CD4-positive, alpha-beta T cell treated with Interleukin-6 for 4 hours (primary cell): ENCODE measurements around the gene PTBP1.
"Not testable (repeated sequence)": the region's sequence is repeated elsewhere in the genome, so short reads cannot be mapped to it uniquely, and the experiment has no call there.

Experiments used
- DNase-seq: peaks from one replicate; pipeline ENCODE4 v3.0.0-alpha.2; 2020; ENCODE audit warnings: mixed read lengths

The PTBP1 gene

DNA sequence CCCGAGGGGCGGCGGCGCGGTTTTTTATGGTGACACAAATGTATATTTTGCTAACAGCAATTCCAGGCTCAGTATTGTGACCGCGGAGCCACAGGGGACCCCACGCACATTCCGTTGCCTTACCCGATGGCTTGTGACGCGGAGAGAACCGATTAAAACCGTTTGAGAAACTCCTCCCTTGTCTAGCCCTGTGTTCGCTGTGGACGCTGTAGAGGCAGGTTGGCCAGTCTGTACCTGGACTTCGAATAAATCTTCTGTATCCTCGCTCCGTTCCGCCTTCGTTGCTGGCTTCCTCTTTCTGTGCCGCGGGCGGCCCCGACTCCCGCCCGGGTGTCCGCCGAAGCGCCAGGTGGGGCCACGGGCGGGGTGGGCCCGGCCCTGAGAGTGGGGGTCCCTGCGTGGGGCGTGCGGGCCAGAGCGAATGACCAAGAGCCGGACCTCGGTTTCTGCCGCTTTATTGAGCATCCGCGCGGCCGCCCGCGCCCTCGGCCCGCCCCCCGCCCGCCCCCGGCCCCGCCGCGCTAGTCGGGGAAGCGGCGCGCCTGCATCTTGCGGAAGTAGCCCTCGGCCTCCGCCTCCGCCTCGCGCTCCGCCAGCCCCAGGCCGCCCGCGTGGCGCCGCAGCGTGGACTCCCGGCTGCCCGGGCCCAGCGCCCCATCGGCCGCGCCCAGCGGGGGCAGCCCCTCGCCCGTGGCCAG lies 14.9 kb downstream of the PTBP1 start:
- no peak for DNase-seq

DNA sequence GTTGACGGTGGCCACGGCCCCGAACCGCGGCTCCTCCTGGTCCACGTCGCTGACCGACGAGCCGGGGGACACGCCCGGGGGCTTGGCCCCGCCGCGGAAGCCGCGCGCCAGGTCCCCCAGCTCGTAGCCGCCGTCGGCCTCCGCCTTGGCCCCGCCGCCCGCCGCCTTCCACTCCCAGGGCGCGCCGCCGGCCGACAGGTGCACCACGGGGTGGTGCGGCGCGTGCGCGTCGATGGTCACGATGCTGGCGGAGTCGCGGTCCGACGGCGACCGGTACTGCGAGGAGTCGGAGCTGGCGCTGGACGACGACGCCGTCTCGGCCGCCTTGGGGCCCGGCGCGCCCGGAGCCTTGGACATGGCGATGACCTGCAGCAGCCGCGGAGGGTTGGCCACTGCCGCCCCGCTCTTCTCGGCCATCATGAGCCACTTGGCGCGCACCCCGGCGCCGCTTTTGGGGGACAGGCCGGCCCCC lies 15.5 kb downstream of the PTBP1 start:
- DNase-seq = no peak

DNA sequence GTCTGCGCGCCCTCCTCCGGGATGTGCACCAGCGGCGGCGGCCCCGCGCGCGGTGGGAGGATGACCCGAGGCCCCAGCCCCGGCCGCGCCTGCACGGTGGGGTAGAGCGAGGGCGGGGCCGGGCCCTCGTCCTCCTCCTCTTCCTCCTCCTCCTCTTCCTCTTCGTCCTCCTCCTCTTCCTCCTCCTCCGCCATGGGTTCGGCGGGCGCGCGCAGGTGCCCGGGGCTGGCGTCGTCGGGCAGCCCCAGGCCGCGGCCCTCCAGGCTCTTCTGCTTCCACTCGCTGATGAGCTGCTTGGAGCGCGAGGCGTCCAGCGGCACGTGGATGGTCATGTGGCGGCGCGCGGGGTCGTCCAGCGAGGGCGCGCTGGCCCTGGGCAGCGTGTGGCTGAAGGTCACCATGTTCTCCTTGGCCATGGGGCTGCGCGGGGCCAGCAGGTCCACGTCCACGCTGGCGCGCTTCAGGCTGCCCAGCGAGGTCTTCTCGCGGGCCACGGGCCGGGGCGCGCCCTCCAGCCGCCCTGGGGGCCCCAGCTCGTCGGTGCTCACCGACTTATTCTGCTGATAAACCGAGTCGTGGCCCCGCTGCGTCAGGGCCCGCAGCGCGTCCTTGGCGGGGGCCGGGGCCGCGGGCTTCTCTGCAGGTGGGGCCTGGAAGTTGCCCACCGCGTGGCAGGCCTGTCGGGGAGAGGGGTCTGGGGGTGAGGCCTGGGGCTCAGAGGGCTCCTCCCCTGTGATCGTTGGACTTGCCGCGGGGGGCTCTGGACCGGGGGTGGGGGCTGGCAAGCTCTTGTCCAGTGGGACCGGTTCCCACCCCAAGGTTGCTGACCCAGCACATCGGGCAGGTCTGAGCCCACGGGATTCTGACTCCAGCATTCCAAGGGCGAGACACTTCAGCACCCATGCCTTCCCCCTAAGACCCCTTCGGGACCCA lies 16.2 kb downstream of the PTBP1 start:
- DNase-seq = no peak

DNA sequence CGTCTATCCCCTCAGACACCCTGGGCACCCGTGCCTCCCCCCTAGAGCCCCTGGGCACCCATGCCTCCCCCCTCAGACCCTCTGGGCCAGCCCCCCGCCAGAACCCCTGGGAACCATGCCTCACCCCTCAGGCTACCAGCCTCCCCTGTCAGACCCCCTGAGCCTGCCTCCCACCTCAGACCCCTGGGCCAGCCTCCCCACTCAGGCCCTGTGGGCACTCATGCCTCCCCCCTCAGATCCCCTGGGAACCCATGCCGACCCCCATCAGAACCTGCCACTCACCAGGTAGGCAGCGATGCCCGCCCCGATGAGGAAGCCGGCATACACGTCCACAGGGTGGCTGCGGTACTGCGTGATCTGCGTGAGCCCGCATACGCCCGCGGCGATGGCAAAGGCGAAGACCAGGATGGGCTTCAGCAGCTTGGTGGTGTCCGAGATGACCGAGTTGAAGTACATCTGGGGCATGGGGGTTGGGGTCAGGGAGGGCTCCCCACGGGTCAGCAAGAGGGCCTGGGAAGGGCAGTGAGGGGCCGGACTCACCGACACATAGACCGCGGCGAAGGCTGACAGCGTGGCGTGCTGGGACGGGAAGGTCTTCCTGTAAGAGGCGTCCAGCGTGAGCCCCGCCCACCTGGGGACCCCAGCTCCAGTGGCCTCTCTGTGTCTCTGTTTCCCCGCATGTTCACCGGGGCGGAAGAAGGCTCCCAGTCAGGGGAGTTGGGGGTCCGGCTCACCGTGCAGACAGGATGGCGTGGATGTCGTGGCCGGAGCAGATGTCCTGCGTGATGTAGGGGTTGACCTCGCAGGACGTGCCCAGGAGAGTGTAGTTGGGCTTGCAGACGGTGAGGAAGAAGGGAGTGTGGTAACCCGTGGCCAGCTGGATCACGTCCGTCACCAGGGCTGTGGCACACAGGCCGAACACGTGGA lies 17.2 kb downstream of the PTBP1 start:
- no peak for DNase-seq

DNA sequence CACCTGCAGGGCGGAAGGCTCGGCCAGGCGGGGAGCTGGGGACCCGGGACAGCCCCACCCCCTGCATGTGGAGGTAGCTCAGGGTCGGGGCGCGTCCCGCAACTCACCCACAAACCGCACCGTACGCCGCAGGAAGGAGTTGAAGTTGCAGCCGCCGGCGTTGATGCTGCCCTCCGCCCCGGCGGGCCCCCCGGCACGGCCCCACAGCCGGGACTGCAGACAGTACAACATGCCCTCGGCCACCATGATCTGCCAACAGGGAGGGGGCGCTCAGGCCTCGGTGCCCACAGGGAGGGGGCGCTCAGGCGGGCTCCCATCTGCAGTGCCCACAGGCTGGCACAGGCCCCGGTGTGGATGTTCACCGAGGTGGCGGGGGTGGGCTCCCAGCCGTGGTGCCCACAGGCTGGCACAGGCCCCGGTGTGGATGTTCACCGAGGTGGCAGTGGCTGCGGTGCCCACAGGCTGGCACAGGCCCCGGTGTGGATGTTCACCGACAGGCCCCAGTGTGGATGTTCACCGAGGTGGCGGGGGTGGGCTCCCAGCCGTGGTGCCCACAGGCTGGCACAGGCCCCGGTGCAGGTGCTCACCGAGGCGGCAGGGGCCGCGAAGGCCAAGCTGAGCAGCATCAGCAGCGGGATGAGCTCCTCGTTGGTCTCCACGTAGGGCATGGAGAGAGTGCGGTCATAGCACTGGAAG lies 18.0 kb downstream of the PTBP1 start:
- DNase-seq = no peak

DNA sequence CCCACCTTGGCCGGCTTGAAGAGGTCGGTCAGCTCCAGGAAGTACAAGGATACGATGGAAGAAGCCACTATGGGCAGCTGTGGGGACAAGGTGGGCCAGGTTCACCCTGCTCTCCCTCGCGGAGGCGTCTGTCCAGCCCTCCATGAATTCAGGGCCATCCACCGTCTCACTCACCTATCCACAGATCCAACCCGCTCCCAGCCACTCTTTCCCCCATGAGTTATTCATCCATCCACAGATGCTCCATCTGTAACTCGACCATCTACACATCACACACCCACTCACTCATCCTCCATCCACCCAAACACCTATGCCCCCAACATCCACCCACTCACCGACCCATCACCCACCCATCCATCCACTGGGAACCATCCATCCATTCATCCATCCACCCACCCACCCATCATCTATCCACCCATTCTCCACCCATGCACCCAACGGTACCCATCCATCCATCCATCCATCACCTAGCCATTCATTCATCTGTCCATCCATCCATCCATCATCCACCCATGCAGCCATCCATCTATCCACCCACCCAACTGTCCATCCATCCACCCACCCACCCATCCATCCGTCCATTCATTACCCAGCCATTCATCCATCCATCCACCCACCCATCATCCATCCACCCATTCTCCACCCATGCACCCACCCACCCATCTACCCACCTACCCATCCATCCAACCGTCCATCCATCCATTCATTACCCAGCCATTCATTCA lies 18.7 kb downstream of the PTBP1 start:
- DNase-seq = no peak

DNA sequence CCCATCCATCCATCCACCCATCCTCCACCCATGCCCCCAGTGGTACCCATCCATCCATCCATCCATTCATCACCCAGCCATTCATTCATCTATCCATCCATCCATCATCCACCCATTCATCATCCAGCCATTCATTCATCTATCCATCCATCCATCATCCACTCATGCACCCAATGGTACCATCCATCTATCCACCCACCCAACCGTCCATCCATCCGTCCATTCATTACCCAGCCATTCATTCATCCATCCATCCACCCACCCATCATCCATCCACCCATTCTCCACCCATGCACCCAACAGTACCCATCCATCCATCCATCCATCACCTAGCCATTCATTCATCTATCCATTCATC lies 19.2 kb downstream of the PTBP1 start:
- no peak for DNase-seq

DNA sequence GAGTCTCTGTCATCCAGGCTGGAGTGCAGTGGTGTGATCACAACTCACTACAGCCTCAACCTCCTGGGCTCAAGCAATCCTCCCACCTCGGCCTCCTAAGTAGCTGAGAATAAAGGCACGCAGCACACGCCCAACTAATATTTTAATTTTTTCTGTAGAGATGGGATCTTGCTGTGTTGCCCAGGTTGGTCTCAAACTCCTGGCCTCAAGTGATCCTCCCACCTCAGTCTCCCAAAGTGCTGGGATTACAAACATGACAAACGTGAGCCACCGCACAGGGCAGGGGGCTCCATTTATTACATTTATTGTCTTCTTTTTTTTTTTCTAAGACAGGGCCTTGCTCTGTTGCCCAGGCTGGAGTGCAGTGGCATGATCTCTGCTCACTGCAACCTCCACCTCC lies 23.0 kb downstream of the PTBP1 start:
- not testable (repeated sequence) for DNase-seq

DNA sequence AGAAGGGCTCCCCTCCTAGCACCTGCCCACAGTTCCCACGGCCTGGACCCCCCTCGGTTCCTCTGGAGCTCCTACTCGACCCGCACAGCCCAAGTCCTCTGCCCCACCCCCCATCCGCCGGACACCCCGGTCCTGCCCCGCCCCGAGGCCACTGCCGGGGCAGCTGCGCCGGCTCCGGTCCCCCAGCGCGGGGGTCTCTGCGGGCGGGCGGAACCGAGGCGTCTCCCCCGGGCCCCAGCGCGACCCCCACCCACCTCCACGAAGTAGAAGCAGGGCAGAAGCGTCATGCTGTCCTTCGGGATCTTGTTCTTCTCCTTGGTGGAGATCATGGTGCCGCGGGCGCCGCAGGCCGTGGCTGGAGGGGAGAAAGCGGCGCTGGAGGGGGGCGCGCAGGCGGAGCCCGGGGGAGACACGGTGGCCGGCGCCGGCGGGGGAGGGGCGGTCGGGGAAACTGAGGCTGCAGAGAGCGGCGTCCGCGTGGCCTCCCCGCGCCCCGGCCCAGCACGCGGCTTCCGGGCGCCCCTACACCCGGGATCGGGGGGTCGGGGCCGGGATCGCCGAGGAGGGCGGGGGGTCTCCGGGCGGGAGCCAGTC lies 24.1 kb downstream of the PTBP1 start:
- no peak for DNase-seq

DNA sequence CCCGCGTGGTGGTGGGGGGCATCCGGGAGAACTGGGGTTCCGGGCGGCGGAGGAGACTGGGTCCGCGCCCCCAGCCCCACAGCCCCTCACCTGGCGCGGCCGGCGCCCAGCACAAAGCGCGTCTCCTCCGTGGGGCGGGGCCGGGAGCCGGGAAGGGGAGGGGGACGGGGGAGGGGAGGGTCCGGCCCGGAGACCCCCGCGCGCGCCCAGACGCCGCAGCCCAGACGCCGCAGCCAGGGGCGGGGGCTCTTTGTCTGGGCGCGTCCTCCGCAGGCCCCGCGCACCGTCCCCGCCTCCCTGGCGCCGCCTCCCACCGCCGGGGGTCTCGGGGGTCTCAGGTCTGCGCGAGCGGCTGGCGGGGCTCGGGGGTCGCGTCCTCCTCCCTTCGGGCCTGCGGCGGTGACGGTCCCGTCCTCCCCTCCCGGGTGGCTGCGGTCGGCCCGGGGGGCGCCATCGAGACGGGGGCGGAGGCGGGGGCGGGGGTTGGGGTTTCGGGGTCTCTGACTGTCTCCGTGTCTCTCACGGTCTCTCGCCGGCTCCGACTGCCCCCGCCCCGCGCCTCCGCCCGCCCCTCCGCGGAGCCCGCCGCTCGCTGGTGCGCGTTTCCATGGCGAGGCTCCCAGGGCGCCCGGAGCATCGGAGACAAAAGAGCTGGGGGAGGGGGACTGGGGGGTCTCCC lies 24.7 kb downstream of the PTBP1 start, which contains the start of gene PLPPR3:
Gene PLPPR3, minus strand, starts transcription at position 131 of the 679 bp plus-strand sequence. CDS start 396 bp downstream, outside the sequence.
- DNase-seq = no peak

DNA sequence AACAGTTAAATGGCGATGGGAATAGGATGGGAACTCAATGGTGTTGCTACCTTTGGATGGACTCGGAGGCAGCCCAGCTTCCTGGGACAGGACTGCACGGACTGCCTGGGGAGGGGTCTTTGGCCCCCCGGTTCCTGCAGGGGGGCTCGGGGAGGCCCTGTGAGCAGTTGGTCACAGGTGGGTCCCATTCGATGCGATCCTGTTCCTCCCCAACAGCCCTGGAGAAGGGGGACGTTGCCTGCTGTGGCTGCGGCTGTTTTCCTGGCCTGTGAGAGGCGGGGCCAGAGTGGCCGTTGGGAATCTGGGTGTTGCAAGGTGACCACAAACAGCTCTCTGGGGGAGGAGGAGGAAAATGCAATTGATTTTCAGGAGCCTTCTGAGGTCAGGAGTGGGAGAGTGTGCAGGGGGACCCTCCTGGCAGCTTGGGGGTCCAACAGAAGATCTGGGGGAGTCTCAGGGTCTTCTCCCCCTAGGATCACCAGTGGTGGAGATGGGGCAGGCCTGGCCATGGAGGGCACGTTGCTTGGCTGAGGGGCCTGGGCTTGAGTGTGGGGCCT lies 26.4 kb downstream of the PTBP1 start:
- DNase-seq = no peak

DNA sequence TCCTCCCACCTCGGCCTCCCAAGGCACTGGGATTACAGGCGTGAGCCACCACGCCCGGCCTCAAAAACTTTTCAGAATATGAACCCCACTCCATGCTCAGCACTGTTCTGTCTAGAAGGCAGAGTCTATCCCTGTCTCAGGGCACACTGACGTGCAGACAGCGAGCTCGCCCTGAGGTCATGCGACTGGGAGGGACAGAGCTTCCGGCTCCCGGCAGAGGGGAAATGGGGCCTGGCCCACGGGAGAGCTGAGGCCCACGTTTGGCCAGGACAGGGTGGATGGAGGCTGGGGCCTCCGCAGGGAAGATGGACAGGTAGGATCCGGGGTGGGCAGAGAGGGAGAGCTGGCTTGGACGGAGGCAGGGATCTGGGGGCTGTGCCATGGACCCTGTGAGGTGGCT lies 27.6 kb downstream of the PTBP1 start:
- no peak for DNase-seq

DNA sequence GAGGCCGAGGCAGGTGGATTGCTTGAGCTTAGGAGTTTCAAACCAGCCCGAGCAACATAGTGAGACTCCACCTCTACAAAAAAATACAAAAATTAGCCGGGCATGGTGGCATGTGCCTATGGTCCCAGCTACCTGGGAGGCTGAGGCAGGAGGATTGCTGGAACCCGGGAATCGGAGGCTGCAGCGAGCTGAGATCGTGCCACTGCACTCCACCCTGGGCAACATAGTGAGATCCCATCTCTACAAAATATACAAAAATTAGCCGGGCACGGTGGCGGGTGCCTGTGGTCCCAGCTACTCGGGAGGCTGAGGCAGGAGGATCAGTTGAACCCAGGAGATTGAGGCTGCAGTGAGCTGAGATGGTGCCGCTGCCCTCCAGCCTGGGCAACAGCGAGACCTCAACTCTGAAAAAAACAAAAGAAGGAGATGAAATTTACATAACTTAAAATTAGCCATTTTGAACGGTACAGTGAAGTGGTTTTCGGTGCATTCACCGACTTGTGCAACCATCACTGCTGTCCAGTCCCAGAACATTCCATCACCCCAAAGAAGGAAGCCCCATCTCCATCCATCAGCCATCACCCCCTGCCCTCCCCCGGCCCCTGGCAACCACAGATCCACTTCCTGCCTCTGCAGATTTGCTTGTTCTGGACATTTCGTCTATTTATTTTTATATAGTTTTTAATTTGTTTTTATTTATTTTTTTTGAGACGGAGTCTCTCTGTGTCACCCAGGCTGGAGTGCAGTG lies 28.8 kb downstream of the PTBP1 start:
- DNase-seq = no peak

DNA sequence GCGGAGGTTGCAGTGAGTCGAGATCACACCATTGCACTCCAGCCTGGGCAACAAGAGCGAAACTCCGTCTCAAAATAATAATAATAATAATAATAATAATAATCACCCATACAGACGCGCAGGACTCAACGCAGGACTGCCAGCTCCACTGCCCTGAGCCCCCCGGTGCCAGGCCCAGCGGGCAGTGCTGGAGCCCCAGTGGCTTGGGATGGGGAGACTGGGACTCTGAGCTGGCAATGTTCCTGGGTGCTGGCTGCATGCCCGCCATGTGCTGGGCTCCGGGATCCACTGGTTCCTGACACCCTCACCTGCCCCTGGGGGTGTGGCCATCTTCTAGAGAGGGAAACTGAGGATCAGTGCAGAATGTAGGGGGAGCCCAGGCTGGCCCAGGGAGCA lies 30.1 kb downstream of the PTBP1 start:
- no peak for DNase-seq

DNA sequence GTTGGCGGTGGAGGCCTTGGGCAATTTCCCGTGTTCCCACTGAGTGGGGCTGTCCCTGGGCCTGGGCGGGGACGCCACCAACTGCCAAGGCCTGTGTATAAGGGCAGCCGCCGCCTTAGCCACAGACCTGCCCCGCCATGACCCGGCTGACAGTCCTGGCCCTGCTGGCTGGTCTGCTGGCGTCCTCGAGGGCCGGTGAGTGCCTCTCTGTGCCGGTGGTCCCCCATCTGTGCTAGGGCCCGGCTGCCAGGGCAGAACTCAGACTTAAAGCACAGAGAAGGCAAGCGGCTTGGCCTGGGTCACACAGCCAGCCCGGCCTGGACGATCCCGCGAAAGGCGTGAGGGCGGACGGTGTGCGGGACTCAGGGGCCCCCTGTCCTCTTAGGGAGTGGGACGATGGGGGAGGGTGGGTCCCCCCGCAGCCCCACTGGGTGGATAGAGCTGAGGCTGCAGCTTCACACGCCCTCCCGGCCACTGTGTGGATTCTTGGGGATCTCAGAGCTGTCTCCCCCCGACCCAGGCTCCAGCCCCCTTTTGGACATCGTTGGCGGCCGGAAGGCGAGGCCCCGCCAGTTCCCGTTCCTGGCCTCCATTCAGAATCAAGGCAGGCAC lies 30.6 kb downstream of the PTBP1 start, which contains the start of gene AZU1:
Gene AZU1, plus strand, starts transcription at position 128 of the 612 bp plus-strand sequence. Its CDS starts 10 bp downstream, at position 138.
- no peak for DNase-seq

DNA sequence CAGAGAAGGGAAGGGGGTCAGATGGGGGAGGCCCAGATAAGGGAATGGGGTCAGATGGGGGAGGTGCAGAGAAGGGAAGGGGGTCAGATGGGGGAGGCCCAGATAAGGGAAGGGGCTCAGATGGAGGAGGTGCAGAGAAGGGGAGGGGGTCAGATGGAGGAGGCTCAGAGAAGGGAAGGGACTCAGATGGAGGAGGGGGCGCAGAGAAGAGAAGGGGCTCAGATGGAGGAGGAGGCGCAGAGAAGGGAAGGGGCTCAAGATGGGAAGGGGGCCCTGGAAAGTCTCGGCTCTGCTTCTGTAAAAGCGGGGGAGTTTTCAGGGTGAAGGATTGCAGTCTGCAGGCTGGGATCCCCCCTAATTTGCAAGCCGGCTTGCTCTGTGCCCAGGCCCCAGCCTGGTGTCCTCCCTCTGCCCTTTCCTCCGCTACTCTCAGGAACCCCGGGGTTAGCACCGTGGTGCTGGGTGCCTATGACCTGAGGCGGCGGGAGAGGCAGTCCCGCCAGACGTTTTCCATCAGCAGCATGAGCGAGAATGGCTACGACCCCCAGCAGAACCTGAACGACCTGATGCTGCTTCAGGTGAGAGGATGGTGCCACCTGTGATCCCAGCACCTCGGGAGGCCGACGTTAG lies 32.0 kb downstream of the PTBP1 start:
- no peak for DNase-seq

DNA sequence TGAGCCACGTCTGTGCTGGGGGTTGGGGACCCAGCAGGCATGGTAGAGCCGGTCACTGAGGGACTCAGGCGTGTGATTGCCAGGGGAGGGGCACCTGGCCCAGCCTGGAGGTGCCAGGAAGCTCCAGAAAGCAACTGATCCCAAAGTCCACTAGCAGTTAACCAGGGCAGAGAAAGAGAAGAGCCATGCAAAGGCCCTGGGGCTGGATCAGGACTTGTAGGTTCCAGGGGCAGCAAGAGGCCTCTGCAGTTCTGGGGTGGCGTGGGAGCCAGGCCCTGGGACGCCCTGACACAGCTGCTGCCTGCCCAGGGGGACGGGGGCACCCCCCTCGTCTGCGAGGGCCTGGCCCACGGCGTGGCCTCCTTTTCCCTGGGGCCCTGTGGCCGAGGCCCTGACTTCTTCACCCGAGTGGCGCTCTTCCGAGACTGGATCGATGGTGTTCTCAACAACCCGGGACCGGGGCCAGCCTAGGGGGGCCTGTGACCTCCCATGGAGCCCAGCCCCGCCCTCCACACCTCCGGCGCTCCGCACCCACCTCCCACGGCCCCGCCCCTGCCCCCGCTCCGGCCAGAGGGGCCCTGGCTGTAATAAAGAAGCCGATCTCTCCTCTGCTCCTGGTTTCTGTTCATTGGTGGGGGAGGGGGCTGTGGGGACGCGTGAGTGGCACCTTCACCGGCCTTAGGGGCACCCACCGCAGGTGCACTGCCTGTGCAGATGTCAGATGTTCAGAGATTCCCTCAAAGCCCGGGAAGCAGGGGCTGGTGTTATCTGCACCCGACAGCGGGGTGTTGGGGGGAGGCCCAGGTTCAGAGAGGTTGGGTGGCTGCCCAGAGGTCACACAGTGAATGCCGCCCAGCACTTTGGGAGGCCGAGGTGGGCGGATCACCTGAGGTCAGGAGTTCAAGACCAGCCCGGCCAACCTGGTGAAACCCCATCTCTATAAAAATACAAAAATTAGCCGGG lies 34.4 kb downstream of the PTBP1 start:
- DNase-seq = no peak
